Stomach (tissue), 9 donors: ENCODE measurements around the gene TIAL1. TPM values are rescaled to one million over a fixed set of nuclear protein-coding genes. Genes with fewer than 3 reads are reported as not detected.

Experiments used
- DNase-seq, 2 donors: peaks; one replicate each; pipeline versions ENCODE4 v3.0.0 to v3.0.0-alpha.2; 2013 to 2019
- H3K27ac ChIP-seq, 5 donors: fragments of 200-600 bp in 4 of 5; sonication (generic) in 4 of 5; one replicate each; pipeline ENCODE4 v1.5.1; 2013 to 2019; ENCODE audit warnings: mild to moderate bottlenecking in 1 of 5, moderate library complexity in 1 of 5
- H3K27me3 ChIP-seq, 3 donors: fragments of 200-600 bp; sonication (generic); one replicate each; pipeline ENCODE4 v1.5.1; 2017 to 2019; ENCODE audit warnings: mixed run types in 1 of 3
- H3K36me3 ChIP-seq, 4 donors: fragments of 200-600 bp; sonication (generic); 1 replicate in 3 of 4; 2 replicates in 1 of 4; pipeline ENCODE4 v1.5.1; 2016 to 2019
- H3K4me1 ChIP-seq, 4 donors: fragments of 200-600 bp; sonication (generic); one replicate each; pipeline ENCODE4 v1.5.1; 2016 to 2019
- H3K4me3 ChIP-seq, 4 donors: fragments of 200-600 bp; sonication (generic) in 3 of 4; one replicate each; pipeline ENCODE4 v1.5.1; 2016 to 2019; ENCODE audit warnings: mild to moderate bottlenecking in 1 of 4
- H3K9me3 ChIP-seq, 4 donors: fragments of 200-600 bp; sonication (generic); one replicate each; pipeline ENCODE4 v1.5.1; 2016 to 2019
- EP300 ChIP-seq: sonication (generic); formaldehyde crosslinking; IDR thresholded peaks from one replicate; pipeline ENCODE4 v1.6.1; 2017; ENCODE audit warnings: antibody characterized with exemption
- POLR2A ChIP-seq, 4 donors: fragments of 450-650 bp; IDR thresholded peaks; one replicate each; pipeline ENCODE4 v1.6.1; 2016; ENCODE audit warnings: antibody characterized with exemption in 4 of 4, control low read depth in 2 of 4, mild to moderate bottlenecking in 1 of 4, moderate library complexity in 1 of 4
- POLR2AphosphoS5 ChIP-seq, 3 donors: sonication (generic); formaldehyde crosslinking; IDR thresholded peaks; one replicate each; pipeline ENCODE4 v1.6.1; 2016; ENCODE audit warnings: antibody characterized with exemption in 3 of 3
- WGBS, 5 donors: extraction: QIAGEN DNeasy Blood & Tissue Kit in 3 of 5; methylation state at CpG; one replicate each; pipeline versions ENCODE4 v1.1.5 to v1.1.7; 2013 to 2018; 5-methylcytosine and 5-hydroxymethylcytosine counted together
- intact Hi-C: fragments of 100-400 bp; cut with DNase I; formaldehyde crosslinking; loops from one replicate; pipeline ENCODE4 v1.15.1; 2023; ENCODE audit warnings: low total_unique reads
- polyA plus RNA-seq, 3 donors: library from polyadenylated mRNA; stranded (reverse); fragments of 200-250 nt; gene quantifications; one replicate each; pipeline ENCODE4 v1.2.3, GENCODE V29; 2013
- total RNA-seq, 5 donors: library from RNA; depleted of rRNA; stranded (reverse); fragments of >200 nt; gene quantifications; one replicate each; pipeline versions ENCODE4 v1.1.0 to v1.2.3, GENCODE V29; 2014 to 2016
- TF ChIP-seq, protein P1 (sequence below), 7 experiments: fragments of 450-650 bp in 4 of 7; fragments of 200-600 bp in 3 of 7; sonication (generic) in 3 of 7; IDR thresholded peaks; one replicate each; pipeline ENCODE4 v1.5.1; 2016 to 2019; ENCODE audit warnings: antibody characterized with exemption in 7 of 7, control low read depth in 2 of 7, mild to moderate bottlenecking in 1 of 7
- donor health status: healthy with polysubstance abuse.
- donor health status: Bipolar disorder and iron deficiency.
- donor health status: healthy.

Gene TIAL1
- total and polyA plus RNA-seq, 8 donors = 22.6 to 140 (median 43.7) TPM

DNA sequence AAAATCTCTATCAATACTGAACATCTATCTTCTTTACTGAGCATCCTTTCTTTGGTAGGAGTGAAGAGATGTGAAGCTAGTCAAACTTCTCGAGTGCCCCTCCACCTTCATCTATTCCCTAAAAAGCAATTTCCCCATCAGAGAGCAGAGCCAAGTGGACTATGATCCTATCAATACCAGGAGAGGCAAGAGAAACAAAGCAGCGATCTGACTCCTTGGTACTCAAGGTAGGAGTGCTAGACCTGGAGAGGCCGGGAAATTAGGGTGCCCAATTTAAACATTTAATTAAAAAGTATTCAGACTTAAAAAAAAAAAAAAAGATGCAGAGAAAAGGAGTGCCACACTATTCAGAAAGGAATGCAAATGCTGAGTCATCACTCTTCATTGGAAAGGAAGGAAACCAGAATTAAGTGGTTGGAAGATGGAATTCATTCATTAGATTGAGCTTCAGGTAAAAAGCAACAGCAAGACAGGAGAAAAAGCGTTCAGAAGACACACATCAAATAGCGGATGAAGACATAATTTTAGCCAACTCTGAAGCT is 1.6 kb downstream of the TIAL1 start:
- peaks cover 36 to 57% (median 44%) of the 10 kb centered on the region in 4 donors for H3K4me1 ChIP-seq
- peak overlapping the region in 4 of 5 donors; percentile 95 to 99 (median 98) for H3K27ac ChIP-seq
- WGBS, 5 donors = 9 to 16% (median 11%) methylated on average over 5 of the region's 5 CpGs
- H3K36me3 ChIP-seq = peaks cover 0 to 10% (median 6%) of the 10 kb centered on the region in 4 donors
- intact Hi-C loops = no loop called here
- TF ChIP-seq, protein P1, sequence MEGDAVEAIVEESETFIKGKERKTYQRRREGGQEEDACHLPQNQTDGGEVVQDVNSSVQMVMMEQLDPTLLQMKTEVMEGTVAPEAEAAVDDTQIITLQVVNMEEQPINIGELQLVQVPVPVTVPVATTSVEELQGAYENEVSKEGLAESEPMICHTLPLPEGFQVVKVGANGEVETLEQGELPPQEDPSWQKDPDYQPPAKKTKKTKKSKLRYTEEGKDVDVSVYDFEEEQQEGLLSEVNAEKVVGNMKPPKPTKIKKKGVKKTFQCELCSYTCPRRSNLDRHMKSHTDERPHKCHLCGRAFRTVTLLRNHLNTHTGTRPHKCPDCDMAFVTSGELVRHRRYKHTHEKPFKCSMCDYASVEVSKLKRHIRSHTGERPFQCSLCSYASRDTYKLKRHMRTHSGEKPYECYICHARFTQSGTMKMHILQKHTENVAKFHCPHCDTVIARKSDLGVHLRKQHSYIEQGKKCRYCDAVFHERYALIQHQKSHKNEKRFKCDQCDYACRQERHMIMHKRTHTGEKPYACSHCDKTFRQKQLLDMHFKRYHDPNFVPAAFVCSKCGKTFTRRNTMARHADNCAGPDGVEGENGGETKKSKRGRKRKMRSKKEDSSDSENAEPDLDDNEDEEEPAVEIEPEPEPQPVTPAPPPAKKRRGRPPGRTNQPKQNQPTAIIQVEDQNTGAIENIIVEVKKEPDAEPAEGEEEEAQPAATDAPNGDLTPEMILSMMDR (IDR thresholded peaks at IDR 0.05) = no peak
- TF ChIP-seq POLR2A (IDR thresholded peaks at IDR 0.05) = no peak
- no peaks in the 10 kb centered on the region for H3K9me3 ChIP-seq
- no peaks in the 10 kb centered on the region for H3K27me3 ChIP-seq
- peak in 1 of 2 donors; percentile 31 for DNase-seq
- H3K4me3 ChIP-seq = peak overlapping the region; percentile 67 to 88 (median 82)

DNA sequence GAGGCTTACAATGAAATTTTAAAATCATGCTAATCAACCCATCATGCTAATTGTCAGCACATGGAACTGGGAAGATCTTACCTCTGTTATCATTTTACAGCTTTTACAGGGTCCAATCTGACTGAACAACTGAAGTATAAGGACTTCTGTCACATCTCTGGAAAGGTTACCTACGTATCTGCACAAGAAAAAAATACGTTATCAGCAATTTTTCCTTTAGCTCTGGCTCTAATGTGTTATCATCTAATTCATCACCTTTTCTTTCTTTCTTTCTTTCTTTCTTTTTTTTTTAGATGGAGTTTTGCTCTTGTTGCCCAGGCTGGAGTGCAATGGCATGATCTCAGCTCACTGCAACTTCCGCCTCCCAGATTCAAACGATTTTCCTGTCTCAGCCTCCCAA is 8.7 kb downstream of the TIAL1 start:
- intact Hi-C loops = no loop called here
- TF ChIP-seq POLR2AphosphoS5 (IDR thresholded peaks at IDR 0.05) = no peak
- no peak for TF ChIP-seq POLR2A (IDR thresholded peaks at IDR 0.05)
- TF ChIP-seq EP300 = no peak
- WGBS, 5 donors = 90 to 92% (median 90%) methylated on average over 4 of the region's 4 CpGs

DNA sequence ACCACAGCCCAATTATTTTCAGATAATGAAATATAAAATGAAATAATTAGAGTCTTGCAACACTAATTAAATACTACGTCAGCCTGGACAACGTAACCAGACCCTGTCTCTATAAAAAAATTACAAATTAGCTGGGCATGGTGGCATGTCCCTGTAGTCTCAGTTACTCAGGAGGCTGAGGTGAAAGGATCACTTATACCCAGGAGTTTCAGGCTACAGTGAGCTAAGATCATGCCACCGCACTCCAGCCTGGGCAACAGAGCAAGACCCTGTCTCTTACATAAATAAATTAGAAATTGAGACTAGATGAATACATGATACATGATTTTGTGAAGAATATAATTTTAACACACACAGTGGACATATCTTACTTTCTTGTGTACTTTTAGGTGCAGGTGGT is 18.4 kb downstream of the TIAL1 start:
- peaks cover 0 to 13% (median 6%) of the 10 kb centered on the region in 4 donors for H3K4me1 ChIP-seq
- H3K4me3 ChIP-seq = no peak overlapping the region
- H3K27me3 ChIP-seq = no peaks in the 10 kb centered on the region
- H3K9me3 ChIP-seq = no peaks in the 10 kb centered on the region
- peaks cover 31 to 88% (median 79%) of the 10 kb centered on the region in 4 donors for H3K36me3 ChIP-seq
- 92 to 100% (median 98%) methylated on average over 3 of the region's 3 CpGs for WGBS, 5 donors
- TF ChIP-seq, protein P1 (IDR thresholded peaks at IDR 0.05) = no peak
- TF ChIP-seq POLR2AphosphoS5 (IDR thresholded peaks at IDR 0.05) (no peak), POLR2A (IDR thresholded peaks at IDR 0.05) (no peak), EP300 (no peak)
- no peak overlapping the region for H3K27ac ChIP-seq
- no peak for DNase-seq
- intact Hi-C loops = no loop called here

More for the DNA sequence above, 8.7 kb downstream of the TIAL1 start:
- no peak for DNase-seq
- Histone ChIP-seq H3K27me3 (no peaks in the 10 kb centered on the region), H3K4me3 (no peak overlapping the region), H3K4me1 (peaks cover 6 to 47% (median 27%) of the 10 kb centered on the region in 4 donors), H3K36me3 (peaks cover 8 to 64% (median 53%) of the 10 kb centered on the region in 4 donors), H3K27ac (no peak overlapping the region), H3K9me3 (no peaks in the 10 kb centered on the region)

DNA sequence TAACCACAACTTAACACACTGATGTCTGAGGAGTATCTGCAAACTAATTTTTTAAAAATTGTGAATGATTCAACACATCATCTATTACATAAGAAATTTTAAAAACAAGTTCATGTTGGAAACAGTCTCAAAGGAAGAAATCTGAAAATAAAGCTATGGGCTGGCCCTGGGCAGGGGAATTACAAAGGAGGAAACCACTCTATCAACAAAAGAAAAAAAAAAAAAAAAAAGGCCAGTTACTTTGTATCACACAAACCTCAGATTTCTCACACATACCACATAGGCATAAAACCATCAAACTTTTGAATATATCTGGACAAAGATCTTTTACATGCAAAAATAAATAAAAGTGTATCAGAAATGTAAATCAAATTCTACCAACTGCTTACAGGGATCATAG is 20.8 kb downstream of the TIAL1 start:
- Histone ChIP-seq H3K4me3 (no peak overlapping the region), H3K27ac (no peak overlapping the region), H3K4me1 (peaks cover 0 to 9% (median 0%) of the 10 kb centered on the region in 4 donors), H3K36me3 (peaks cover 36 to 92% (median 85%) of the 10 kb centered on the region in 4 donors), H3K27me3 (no peaks in the 10 kb centered on the region), H3K9me3 (no peaks in the 10 kb centered on the region)
- TF ChIP-seq POLR2A (IDR thresholded peaks at IDR 0.05) (no peak), EP300 (no peak), POLR2AphosphoS5 (IDR thresholded peaks at IDR 0.05) (no peak)
- TF ChIP-seq, protein P1 (IDR thresholded peaks at IDR 0.05) = no peak
- intact Hi-C loops = no loop called here
- no peak for DNase-seq

DNA sequence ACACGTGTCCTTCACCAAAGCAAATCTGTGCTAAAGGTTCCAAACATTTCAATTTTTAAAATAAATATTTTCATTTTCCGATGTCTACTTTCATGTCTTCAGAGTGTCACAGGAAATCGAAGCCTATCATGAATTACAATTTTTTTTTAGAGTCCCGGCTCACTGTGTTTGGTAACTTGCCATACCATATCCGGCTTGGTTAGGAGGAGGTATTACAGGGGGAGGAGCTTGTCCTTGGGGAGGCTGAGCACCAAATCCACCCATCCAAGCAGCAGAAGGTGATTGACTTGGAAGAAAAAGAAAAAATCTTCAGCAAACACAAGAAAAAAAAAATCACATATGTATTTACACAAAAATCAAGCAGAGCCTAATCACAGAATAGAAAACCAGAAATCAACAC is 21.3 kb downstream of the TIAL1 start:
- Histone ChIP-seq H3K27ac (no peak overlapping the region), H3K4me1 (peaks cover 0 to 9% (median 0%) of the 10 kb centered on the region in 4 donors), H3K9me3 (no peaks in the 10 kb centered on the region), H3K36me3 (peaks cover 36 to 89% (median 83%) of the 10 kb centered on the region in 4 donors), H3K27me3 (no peaks in the 10 kb centered on the region), H3K4me3 (no peak overlapping the region)
- DNase-seq = no peak
- WGBS, 5 donors = 26 to 49% (median 30%) methylated on average over 5 of the region's 5 CpGs
- intact Hi-C loops = no loop called here
- TF ChIP-seq EP300 (no peak), POLR2A (IDR thresholded peaks at IDR 0.05) (no peak), POLR2AphosphoS5 (IDR thresholded peaks at IDR 0.05) (no peak)
- TF ChIP-seq, protein P1 (IDR thresholded peaks at IDR 0.05) = no peak
